Pancreas (tissue), 10 donors: ENCODE results near the gene CABP7. TPM values are rescaled to one million over a fixed set of nuclear protein-coding genes. Genes with fewer than 3 reads are reported as not detected.

Experiments used
- ATAC-seq, 4 donors: fragments of 200-7000 bp; cut with Tn5 transposase; one replicate each; pipeline versions ENCODE4 v1.8.0 to v1.9.1; 2020; ENCODE audit warnings: mild to moderate bottlenecking in 4 of 4, moderate library complexity in 4 of 4
- DNase-seq, 6 donors: peaks; one replicate each; pipeline ENCODE4 v3.0.0-alpha.2; 2020
- FAIRE-seq: peaks from 2 replicates; lab custom pipeline; 2012; peaks lifted over from hg19 to GRCh38; lab: Jason Lieb, UNC
- H3K27ac ChIP-seq, 4 donors: fragments of 200-600 bp; sonication (generic); 1 replicate in 3 of 4; 2 replicates in 1 of 4; pipeline versions ENCODE4 v1.5.0 to v1.8.0; 2020
- H3K27me3 ChIP-seq, 4 donors: fragments of 200-600 bp; one replicate each; pipeline ENCODE4 v1.8.0; 2021
- H3K36me3 ChIP-seq, 3 donors: fragments of 200-600 bp; sonication (generic) in 1 of 3; one replicate each; pipeline versions ENCODE4 v1.5.0 to v1.8.0; 2020 to 2021
- H3K4me1 ChIP-seq, 3 donors: fragments of 200-600 bp; one replicate each; pipeline ENCODE4 v1.8.0; 2021
- H3K4me3 ChIP-seq, 4 donors: fragments of 200-600 bp; sonication (generic) in 2 of 4; one replicate each; pipeline versions ENCODE4 v1.5.0 to v1.8.0; 2020 to 2021
- H3K9me3 ChIP-seq, 4 donors: fragments of 200-600 bp; one replicate each; pipeline ENCODE4 v1.8.0; 2021
- WGBS, 2 donors: extraction: QIAGEN DNeasy Blood & Tissue Kit; methylation state at CpG; one replicate each; pipeline ENCODE4 v1.1.7; 2013; 5-methylcytosine and 5-hydroxymethylcytosine counted together
- intact Hi-C, 3 donors: fragments of 100-400 bp; cut with DNase I; formaldehyde crosslinking; loops; one replicate each; pipeline versions ENCODE4 v1.11.1 to v1.14.2; 2022
- polyA plus RNA-seq, 2 donors: library from polyadenylated mRNA; stranded (reverse); fragments of 200-250 nt; gene quantifications; one replicate each; pipeline ENCODE4 v1.2.3, GENCODE V29; 2013
- total RNA-seq, 6 donors: library from RNA; stranded (reverse); fragmentation: NEBNext Ultra II Directional in 4 of 6; extraction: Animal tissue kit (Norgen Biotek cat#: 25700) in 4 of 6; gene quantifications; one replicate each; pipeline versions ENCODE4 v1.2.1 to v1.2.4, GENCODE V29; 2021 to 2023
- TF ChIP-seq, protein P1 (sequence below), 4 donors: fragments of 200-600 bp; sonication (generic) in 3 of 4; IDR thresholded peaks; one replicate each; pipeline versions ENCODE4 v1.5.0 to v1.8.0; 2021; ENCODE audit warnings: antibody characterized with exemption in 4 of 4
- donor health status: healthy with polysubstance abuse.
- donor health status: DM: no; HTN: no; CAD: no; lungs with moderate emphysema.
- donor health status: DM: no; HTN: no; CAD: no.
- donor health status: control.
- donor health status: control.
- donor health status: Bipolar disorder and iron deficiency.
- donor health status: DM: yes; HTN: yes; CAD: no.
- donor health status: DM: no; HTN: no; CAD: no.
- donor health status: DM: no; HTN: no; CAD: no.
- donor health status: DM: yes; HTN: yes; CAD: no.

Gene CABP7
- total and polyA plus RNA-seq, 8 donors, result 0.56 to 17.9 (median 2.2) TPM

DNA sequence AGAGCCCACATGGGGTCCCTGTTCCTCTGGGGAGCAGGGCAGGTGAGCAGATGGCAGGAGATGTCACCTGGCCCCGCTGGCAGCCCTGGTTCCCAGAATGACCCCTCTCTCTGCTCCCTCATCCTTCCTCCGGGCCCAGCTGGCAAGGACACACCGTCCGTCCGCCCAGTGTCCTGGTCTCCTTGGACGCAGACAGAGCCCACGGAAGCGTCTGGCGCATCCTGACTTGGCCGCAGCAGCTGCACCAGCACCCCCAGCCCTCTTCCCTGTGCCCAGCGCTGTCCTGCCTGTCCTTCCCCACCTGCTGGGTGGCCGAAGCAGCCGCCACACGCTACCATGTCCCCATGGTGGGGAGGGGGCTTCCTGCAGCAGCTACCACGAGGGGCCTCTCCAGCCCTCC, 9.6 kb upstream of the CABP7 start:
- Histone ChIP-seq H3K4me3 (no peak overlapping the region), H3K4me1 (peaks cover 0 to 12% (median 0%) of the 10 kb centered on the region in 3 donors), H3K36me3 (no peaks in the 10 kb centered on the region), H3K9me3 (no peaks in the 10 kb centered on the region), H3K27me3 (no peaks in the 10 kb centered on the region), H3K27ac (no peak overlapping the region)
- ATAC-seq (peak in 1 of 4 donors; percentile 4), FAIRE-seq (no peak), DNase-seq (peak in 1 of 6 donors; percentile 68)
- TF ChIP-seq, protein P1, sequence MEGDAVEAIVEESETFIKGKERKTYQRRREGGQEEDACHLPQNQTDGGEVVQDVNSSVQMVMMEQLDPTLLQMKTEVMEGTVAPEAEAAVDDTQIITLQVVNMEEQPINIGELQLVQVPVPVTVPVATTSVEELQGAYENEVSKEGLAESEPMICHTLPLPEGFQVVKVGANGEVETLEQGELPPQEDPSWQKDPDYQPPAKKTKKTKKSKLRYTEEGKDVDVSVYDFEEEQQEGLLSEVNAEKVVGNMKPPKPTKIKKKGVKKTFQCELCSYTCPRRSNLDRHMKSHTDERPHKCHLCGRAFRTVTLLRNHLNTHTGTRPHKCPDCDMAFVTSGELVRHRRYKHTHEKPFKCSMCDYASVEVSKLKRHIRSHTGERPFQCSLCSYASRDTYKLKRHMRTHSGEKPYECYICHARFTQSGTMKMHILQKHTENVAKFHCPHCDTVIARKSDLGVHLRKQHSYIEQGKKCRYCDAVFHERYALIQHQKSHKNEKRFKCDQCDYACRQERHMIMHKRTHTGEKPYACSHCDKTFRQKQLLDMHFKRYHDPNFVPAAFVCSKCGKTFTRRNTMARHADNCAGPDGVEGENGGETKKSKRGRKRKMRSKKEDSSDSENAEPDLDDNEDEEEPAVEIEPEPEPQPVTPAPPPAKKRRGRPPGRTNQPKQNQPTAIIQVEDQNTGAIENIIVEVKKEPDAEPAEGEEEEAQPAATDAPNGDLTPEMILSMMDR (IDR thresholded peaks at IDR 0.05), result no peak
- intact Hi-C loops, result no loop called here
- WGBS, 2 donors, result 80 to 82% methylated on average over 15 of the region's 15 CpGs

DNA sequence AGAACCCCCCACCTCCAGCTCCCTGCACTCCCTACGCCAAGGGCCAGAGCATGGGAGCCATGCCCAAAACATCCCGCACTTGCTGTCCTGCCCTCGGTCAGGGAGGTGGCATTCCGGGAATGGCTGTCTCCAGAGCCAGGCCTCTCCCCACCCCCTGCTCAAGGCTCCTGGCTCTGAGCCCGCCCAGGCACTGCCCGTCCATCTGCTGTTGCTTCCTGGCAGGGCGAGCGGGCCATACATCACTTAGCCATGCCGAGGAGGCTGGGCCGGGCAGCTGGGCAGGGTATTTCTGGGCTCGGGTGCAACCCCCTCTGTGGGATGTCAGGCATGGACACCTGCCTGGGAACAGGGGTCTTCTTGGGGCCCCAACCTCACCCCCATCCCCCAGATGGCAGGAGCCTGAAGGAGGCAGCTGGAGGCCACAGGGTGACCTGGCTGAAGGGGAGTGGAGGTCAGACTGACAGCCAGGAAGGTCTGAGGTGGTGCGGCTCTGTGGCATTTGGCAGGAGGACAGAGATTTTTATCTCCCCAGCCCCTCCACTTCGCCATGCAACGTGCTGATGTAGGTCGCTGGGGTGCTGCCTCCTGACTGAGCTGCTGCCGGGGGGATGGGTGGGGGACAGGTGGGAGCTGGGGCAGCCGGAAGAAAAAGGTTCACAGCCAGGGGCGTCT, 8.7 kb upstream of the CABP7 start:
- no peaks in the 10 kb centered on the region for H3K9me3 ChIP-seq
- no peak for FAIRE-seq
- DNase-seq, result peak in 5 of 6 donors; percentile 70 to 87 (median 77)
- TF ChIP-seq, protein P1 (IDR thresholded peaks at IDR 0.05), result no peak
- H3K27me3 ChIP-seq, result no peaks in the 10 kb centered on the region
- WGBS, 2 donors, result 26 to 28% methylated on average over 18 of the region's 18 CpGs
- no peak overlapping the region for H3K4me3 ChIP-seq
- H3K36me3 ChIP-seq, result no peaks in the 10 kb centered on the region
- H3K27ac ChIP-seq, result no peak overlapping the region
- intact Hi-C loops, result no loop called here
- H3K4me1 ChIP-seq, result peaks cover 0 to 12% (median 0%) of the 10 kb centered on the region in 3 donors
- peak; percentile 74 to 96 (median 88) for ATAC-seq

DNA sequence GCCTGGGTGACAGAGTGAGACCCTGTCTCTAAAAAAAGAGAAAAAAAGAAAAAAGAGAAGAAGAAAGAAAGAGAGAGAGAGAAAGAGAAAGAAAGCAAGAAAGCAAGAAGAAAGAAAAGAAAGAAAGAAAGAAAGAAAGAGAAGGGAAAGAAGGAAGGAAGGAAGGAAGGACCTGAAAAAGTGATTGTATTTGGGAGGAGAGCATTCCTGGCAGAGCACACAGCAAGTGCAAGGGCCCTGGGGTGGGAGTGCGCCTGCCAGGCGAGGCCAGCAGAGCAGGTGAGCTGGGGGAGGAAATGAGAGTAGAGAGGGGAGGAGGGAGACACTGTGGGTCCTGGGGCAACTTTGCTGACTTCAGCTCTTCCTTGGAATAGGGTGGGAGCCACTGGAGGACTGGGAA, 7.7 kb upstream of the CABP7 start:
- Histone ChIP-seq H3K36me3 (no peaks in the 10 kb centered on the region), H3K27me3 (no peaks in the 10 kb centered on the region), H3K4me1 (peaks cover 0 to 12% (median 0%) of the 10 kb centered on the region in 3 donors), H3K9me3 (no peaks in the 10 kb centered on the region), H3K27ac (no peak overlapping the region), H3K4me3 (no peak overlapping the region)
- TF ChIP-seq, protein P1 (IDR thresholded peaks at IDR 0.05), result no peak
- 90 to 92% methylated on average over 2 of the region's 2 CpGs for WGBS, 2 donors
- no peak for ATAC-seq
- no peak for FAIRE-seq
- intact Hi-C loops, result no loop called here
- DNase-seq, result no peak

DNA sequence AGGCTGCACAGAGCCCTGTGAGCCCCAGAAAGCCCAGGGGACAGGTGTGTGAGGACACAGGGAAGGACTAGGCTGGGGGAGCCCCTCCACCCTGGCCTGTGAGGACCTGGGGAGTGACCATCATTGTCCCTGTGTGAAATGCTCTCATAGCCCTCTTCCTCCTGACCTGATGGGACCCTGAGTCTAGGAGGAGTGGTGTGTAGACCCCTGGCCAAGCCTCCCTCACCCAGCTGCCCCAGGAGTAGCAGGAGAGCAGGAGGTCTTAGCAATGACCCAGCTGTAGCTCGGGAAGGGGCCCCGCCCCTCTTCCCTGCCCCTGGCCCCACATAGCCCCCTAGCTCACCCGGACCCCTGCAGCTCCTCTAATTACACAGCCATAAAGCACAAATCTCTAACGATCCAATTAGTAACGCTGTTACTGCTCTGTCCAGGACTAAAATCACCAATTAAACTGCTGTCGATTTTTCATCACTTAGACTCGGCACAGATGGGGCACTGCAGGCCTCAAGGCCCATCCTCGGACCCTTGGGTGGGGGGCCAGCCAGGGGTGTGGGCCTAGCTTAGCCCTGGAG, 6.6 kb upstream of the CABP7 start:
- H3K36me3 ChIP-seq, result no peaks in the 10 kb centered on the region
- H3K27ac ChIP-seq, result no peak overlapping the region
- intact Hi-C loops, result no loop called here
- no peaks in the 10 kb centered on the region for H3K27me3 ChIP-seq
- peaks cover 0 to 12% (median 0%) of the 10 kb centered on the region in 3 donors for H3K4me1 ChIP-seq
- H3K9me3 ChIP-seq, result no peaks in the 10 kb centered on the region
- DNase-seq (no peak), FAIRE-seq (no peak), ATAC-seq (no peak)
- no peak overlapping the region for H3K4me3 ChIP-seq
- TF ChIP-seq, protein P1 (IDR thresholded peaks at IDR 0.05), result no peak
- whole genome bisulfite sequencing, 2 donors, result 61 to 65% methylated on average over 8 of the region's 8 CpGs

DNA sequence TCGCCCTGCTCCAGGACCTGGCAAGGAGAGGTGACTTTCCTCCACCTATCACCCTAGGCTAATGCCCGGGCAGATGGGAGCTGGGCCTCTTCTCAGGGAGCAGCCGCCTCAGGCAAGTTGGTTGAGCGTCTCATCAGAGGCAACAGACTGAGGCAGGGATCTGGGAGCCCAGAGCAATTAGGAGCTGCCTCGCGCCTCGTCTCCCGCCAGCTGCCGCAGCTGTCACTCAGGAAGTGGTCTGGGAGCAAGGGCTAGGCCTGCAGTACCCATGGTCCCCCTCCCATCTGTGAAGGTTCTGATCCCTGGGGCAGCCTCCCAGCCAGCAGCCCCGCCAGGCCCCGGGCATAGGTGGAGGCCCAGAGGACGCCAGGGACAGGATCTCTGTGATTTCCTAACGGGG, 4.6 kb upstream of the CABP7 start:
- intact Hi-C loops, result no loop called here
- 77 to 86% methylated on average over 13 of the region's 13 CpGs for WGBS, 2 donors
- TF ChIP-seq, protein P1 (IDR thresholded peaks at IDR 0.05), result no peak
- Histone ChIP-seq H3K27ac (no peak overlapping the region), H3K27me3 (peaks cover 0 to under 1% (median 0%) of the 10 kb centered on the region in 4 donors), H3K4me3 (no peak overlapping the region), H3K36me3 (no peaks in the 10 kb centered on the region), H3K9me3 (no peaks in the 10 kb centered on the region), H3K4me1 (peaks cover 0 to 12% (median 0%) of the 10 kb centered on the region in 3 donors)
- FAIRE-seq (no peak), ATAC-seq (no peak), DNase-seq (no peak)
